Hepatocyte (in vitro differentiated cells): Measurements from ENCODE around the gene CD80. TPM values are rescaled to one million over a fixed set of nuclear protein-coding genes. Genes with fewer than 3 reads are reported as not detected.

ENCODE experiments used
- DNase-seq: peaks from one replicate; pipeline ENCODE4 v3.0.0-alpha.2; 2016; ENCODE audit warnings: low spot score
- H2AFZ ChIP-seq: fragments of 200-600 bp; sonication (generic); 2 replicates; pipeline ENCODE4 v1.6.0; 2016; ENCODE audit warnings: antibody characterized with exemption, mild to moderate bottlenecking
- H3K27ac ChIP-seq: fragments of 200-600 bp; sonication (generic); 2 replicates; pipeline ENCODE4 v1.5.1; 2016; ENCODE audit warnings: mild to moderate bottlenecking
- H3K27me3 ChIP-seq: fragments of 200-600 bp; sonication (generic); 2 replicates; pipeline ENCODE4 v1.6.1; 2016
- H3K36me3 ChIP-seq: fragments of 200-600 bp; sonication (generic); replicated peaks from 2 replicates; pipeline ENCODE4 v1.5.1; 2016; ENCODE audit warnings: low read depth; ENCODE audit not compliant: insufficient read depth
- H3K4me1 ChIP-seq: fragments of 200-600 bp; sonication (generic); 2 replicates; pipeline ENCODE4 v1.5.1; 2016; ENCODE audit warnings: mild to moderate bottlenecking, moderate library complexity; ENCODE audit not compliant: insufficient read depth
- H3K4me2 ChIP-seq: fragments of 200-600 bp; sonication (generic); 2 replicates; pipeline ENCODE4 v1.6.0; 2016
- H3K4me3 ChIP-seq: fragments of 200-600 bp; sonication (generic); 2 replicates; pipeline ENCODE4 v1.5.1; 2016; ENCODE audit warnings: mild to moderate bottlenecking
- H3K79me2 ChIP-seq: fragments of 200-600 bp; sonication (generic); 2 replicates; pipeline ENCODE4 v1.6.0; 2017; ENCODE audit warnings: mild to moderate bottlenecking
- H3K9me2 ChIP-seq: fragments of 200-600 bp; sonication (generic); replicated peaks from 2 replicates; pipeline ENCODE4 v1.6.0; 2017; ENCODE audit warnings: mild to moderate bottlenecking; ENCODE audit not compliant: insufficient read depth
- H3K9me3 ChIP-seq: fragments of 200-600 bp; sonication (generic); 2 replicates; pipeline ENCODE4 v1.5.1; 2016; ENCODE audit warnings: low read depth, mild to moderate bottlenecking
- H4K20me1 ChIP-seq: fragments of 200-600 bp; sonication (generic); 2 replicates; pipeline ENCODE4 v1.6.0; 2016; ENCODE audit warnings: mild to moderate bottlenecking; ENCODE audit not compliant: insufficient read depth, poor library complexity, severe bottlenecking
- CTCF ChIP-seq: fragments of 200-600 bp; sonication (generic); IDR thresholded peaks from 2 replicates; pipeline ENCODE4 v1.5.1; 2016; ENCODE audit warnings: antibody characterized with exemption, mild to moderate bottlenecking; ENCODE audit not compliant: poor library complexity
- EZH2 ChIP-seq: fragments of 200-600 bp; sonication (generic); IDR thresholded peaks from 2 replicates; pipeline ENCODE4 v1.6.1; 2016; ENCODE audit warnings: antibody characterized with exemption, mild to moderate bottlenecking, borderline replicate concordance
- EZH2phosphoT487 ChIP-seq: fragments of 200-600 bp; sonication (generic); IDR thresholded peaks from one replicate; pipeline ENCODE4 v1.6.1; 2018; ENCODE audit warnings: antibody characterized with exemption, mild to moderate bottlenecking, low read depth, moderate library complexity; ENCODE audit not compliant: unreplicated experiment, severe bottlenecking
- WGBS: methylation state at CpG from one replicate; pipeline ENCODE4 v1.1.6; 2016; ENCODE audit warnings: low lambda C conversion rate; ENCODE audit errors: missing lambda C conversion rate; 5-methylcytosine and 5-hydroxymethylcytosine counted together
- polyA plus RNA-seq: library from polyadenylated mRNA; unstranded; fragments of >200 nt; fragmentation: Nextera tagmentation; extraction: Ambion mirVana; gene quantifications from 2 replicates; pipeline ENCODE4 v1.2.1, GENCODE V29; 2016
- total RNA-seq: library from RNA; depleted of rRNA; stranded (reverse); fragments of >200 nt; gene quantifications from 2 replicates; pipeline ENCODE4 v1.2.3, GENCODE V29; 2014

The CD80 gene
- total and polyA plus RNA-seq, 2 experiments from 2014 or later = 0.07 TPM; not detected in 1

GRCh38 chr3:119560160-119560559, 746 bp upstream of the CD80 start:
- Histone ChIP-seq H3K9me2 (no peaks in the 10 kb centered on the region), H3K27ac (no peak overlapping the region), H3K4me1 (no peaks in the 10 kb centered on the region), H3K9me3 (no peaks in the 10 kb centered on the region), H2AFZ (no peak overlapping the region), H3K4me2 (no peak overlapping the region), H3K27me3 (no peaks in the 10 kb centered on the region), H3K79me2 (no peaks in the 10 kb centered on the region), H3K36me3 (no peaks in the 10 kb centered on the region), H3K4me3 (no peak overlapping the region), H4K20me1 (no peaks in the 10 kb centered on the region)
- no peak for DNase-seq
- TF ChIP-seq EZH2phosphoT487 = no peak
- no peak for TF ChIP-seq EZH2
- TF ChIP-seq CTCF = no peak
- WGBS = 79% methylated on average over 5 of the region's 5 CpGs

DNA sequence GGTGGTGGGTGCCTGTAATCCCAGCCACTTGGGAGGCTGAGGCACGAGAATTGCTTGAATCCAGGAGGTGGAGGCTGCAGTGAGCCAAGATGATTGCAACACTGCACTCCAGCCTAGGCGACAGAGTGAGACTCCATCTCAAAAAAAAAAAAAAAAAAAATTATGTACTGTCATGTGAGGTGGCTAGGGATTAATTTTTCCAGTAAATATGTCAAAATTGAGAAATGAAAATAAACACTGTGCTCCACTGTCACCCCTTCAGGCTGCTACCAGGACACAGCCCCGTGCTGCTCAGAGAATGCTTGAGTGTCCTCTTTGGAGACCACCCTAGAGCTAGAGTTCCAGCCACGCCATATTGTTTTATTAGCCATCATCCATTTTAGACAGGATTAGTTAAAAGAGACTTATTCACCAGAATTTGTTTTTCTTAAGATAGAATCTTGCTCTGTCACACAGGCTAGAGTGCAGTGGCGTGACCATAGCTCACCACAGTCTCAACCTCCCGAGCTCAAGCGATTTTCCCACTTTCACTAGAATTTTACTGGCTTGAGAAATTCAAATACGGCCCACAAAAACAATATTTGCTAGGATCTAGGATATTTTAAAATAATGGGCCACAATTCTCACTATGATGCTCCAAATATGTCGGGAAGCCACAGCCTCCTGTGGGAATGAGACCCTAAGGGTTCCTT, 642 bp downstream of the CD80 start:
- no peak overlapping the region for H3K4me2 ChIP-seq
- no peaks in the 10 kb centered on the region for H3K79me2 ChIP-seq
- H3K4me1 ChIP-seq = no peaks in the 10 kb centered on the region
- TF ChIP-seq CTCF = no peak
- TF ChIP-seq EZH2 = no peak
- TF ChIP-seq EZH2phosphoT487 = no peak
- no peak overlapping the region for H3K27ac ChIP-seq
- H3K9me3 ChIP-seq = no peaks in the 10 kb centered on the region
- no peaks in the 10 kb centered on the region for H3K9me2 ChIP-seq
- no peak for DNase-seq
- H3K36me3 ChIP-seq = no peaks in the 10 kb centered on the region
- WGBS = 92% methylated on average over 9 of the region's 9 CpGs
- H4K20me1 ChIP-seq = no peaks in the 10 kb centered on the region
- no peak overlapping the region for H3K4me3 ChIP-seq
- H2AFZ ChIP-seq = no peak overlapping the region
- no peaks in the 10 kb centered on the region for H3K27me3 ChIP-seq

- Histone ChIP-seq H3K27me3 (no peaks in the 10 kb centered on the region), H3K4me3 (no peak overlapping the region), H3K79me2 (no peaks in the 10 kb centered on the region), H3K4me2 (no peak overlapping the region), H2AFZ (no peak overlapping the region), H3K9me3 (no peaks in the 10 kb centered on the region), H3K9me2 (no peaks in the 10 kb centered on the region), H3K27ac (no peak overlapping the region), H3K36me3 (no peaks in the 10 kb centered on the region), H3K4me1 (no peaks in the 10 kb centered on the region), H4K20me1 (no peaks in the 10 kb centered on the region)
- TF ChIP-seq EZH2 = no peak
- no peak for TF ChIP-seq EZH2phosphoT487
- no peak for TF ChIP-seq CTCF
- 81% methylated on average over 3 of the region's 3 CpGs for WGBS
- DNase-seq = no peak
These were observed 1.5 kb downstream of the CD80 start for GRCh38 chr3:119557877-119558269.
